HL-60 (cell line): ENCODE results near the gene HDAC7.

Source experiments
- DNase-seq, 2 experiments: peaks; one replicate each; pipeline ENCODE4 v3.0.0-alpha.2; 2010 to 2020; ENCODE audit warnings: low read depth in 1 of 2, low spot score in 1 of 2
- H3K27ac ChIP-seq: fragments of 250-450 bp; sonication (Bioruptor Pico); replicated peaks from 2 replicates; pipeline ENCODE4 v1.5.1; 2020; ENCODE audit warnings: mild to moderate bottlenecking, moderate library complexity
- H3K27me3 ChIP-seq: fragments of 250-450 bp; sonication (Bioruptor Pico); 2 replicates; pipeline ENCODE4 v1.5.1; 2021; ENCODE audit warnings: mild to moderate bottlenecking, moderate library complexity; ENCODE audit not compliant: insufficient read depth, poor library complexity, severe bottlenecking
- H3K4me3 ChIP-seq: replicated peaks from 2 replicates; pipeline ENCODE4 v1.5.1; 2011; ENCODE audit warnings: mild to moderate bottlenecking, control low read depth, low read length; ENCODE audit not compliant: insufficient read depth
- CTCF ChIP-seq: IDR thresholded peaks from one replicate; pipeline ENCODE4 v1.5.1; 2011; ENCODE audit warnings: low read length, control low read depth, inconsistent platforms; ENCODE audit not compliant: insufficient read depth
- GABPA ChIP-seq: IDR thresholded peaks from 2 replicates; pipeline ENCODE4 v1.6.1; 2012; ENCODE audit warnings: low read depth
- POLR2AphosphoS5 ChIP-seq: IDR thresholded peaks from 2 replicates; pipeline ENCODE4 v1.6.1; 2012; ENCODE audit warnings: low read depth
- REST ChIP-seq: IDR thresholded peaks from 2 replicates; pipeline ENCODE4 v1.6.1; 2012; ENCODE audit warnings: low read depth; ENCODE audit not compliant: insufficient replicate concordance
- SPI1 ChIP-seq: IDR thresholded peaks from 2 replicates; pipeline ENCODE4 v1.6.1; 2012; ENCODE audit warnings: low read depth, mild to moderate bottlenecking, borderline replicate concordance

Gene HDAC7

DNA sequence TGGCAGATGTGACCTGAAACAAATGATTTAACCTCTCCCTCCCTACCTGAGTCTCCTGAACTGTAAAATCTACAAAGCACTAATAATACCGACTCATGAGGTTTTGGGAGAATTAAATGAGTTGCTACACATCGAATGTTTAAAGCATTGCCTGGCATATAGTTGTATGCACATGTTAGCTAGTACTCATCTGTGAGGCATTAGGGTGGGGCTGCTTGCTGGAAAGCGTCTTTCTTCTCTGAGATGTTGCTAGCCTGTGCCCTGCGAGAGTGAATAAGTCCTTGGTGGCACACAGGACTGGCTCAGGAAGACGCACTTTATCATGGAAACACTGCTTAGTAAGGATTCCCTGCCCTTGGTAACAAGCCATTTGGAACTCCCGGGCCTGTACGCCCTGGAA is 67.2 kb downstream of the HDAC7 start:
- DNase-seq, result no peak
- no peak overlapping the region for H3K27ac ChIP-seq
- no peaks in the 10 kb centered on the region for H3K27me3 ChIP-seq
- H3K4me3 ChIP-seq, result no peak overlapping the region
- TF ChIP-seq GABPA (no peak), CTCF (no peak), POLR2AphosphoS5 (no peak), SPI1 (no peak), REST (no peak)

DNA sequence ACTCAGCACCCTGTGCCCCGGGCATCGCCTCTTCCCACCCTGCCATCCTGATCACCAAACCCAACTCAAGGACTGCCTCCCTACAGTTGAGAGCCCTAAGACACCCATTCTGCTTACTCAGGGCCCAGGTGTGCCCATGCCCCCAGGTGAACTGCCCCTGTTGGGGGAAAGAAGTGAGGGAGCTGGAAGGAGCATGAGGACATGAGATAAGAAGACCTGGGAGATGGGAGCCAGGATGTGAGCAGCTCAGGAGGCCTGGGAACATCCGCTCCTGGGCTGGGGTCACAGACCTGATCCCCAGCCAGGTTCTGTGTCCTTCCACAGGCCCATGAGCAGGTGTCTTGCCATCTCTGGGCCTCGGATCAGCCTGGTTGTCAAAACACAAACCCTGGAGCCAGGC is 67.6 kb downstream of the HDAC7 start:
- Histone ChIP-seq H3K4me3 (no peak overlapping the region), H3K27ac (no peak overlapping the region), H3K27me3 (no peaks in the 10 kb centered on the region)
- no peak for TF ChIP-seq REST
- TF ChIP-seq POLR2AphosphoS5, result no peak
- no peak for TF ChIP-seq GABPA
- TF ChIP-seq CTCF, result no peak
- TF ChIP-seq SPI1, result no peak
- DNase-seq, result no peak

DNA sequence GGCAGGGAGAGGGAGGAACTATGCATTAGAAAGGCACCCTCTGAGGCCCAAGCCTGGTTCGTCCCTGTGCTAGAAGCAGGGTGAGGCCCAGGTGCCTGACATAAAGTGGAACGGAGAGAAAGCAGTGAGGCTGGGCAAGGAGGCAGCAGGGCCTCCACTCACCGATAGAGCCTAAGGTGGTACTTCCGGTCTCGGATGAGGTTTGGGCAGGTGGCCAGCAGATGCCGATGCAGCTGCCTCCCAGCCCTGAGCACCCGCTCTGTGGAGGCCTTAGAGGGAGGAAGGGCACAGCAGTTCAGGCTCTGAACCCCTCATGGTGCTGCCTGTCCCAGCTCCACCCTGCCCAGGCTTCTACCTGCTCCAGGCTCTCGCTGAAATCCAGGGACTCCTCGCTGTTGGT is 68.1 kb downstream of the HDAC7 start:
- no peaks in the 10 kb centered on the region for H3K27me3 ChIP-seq
- no peak overlapping the region for H3K4me3 ChIP-seq
- TF ChIP-seq SPI1, result no peak
- DNase-seq, result no peak
- no peak overlapping the region for H3K27ac ChIP-seq

DNA sequence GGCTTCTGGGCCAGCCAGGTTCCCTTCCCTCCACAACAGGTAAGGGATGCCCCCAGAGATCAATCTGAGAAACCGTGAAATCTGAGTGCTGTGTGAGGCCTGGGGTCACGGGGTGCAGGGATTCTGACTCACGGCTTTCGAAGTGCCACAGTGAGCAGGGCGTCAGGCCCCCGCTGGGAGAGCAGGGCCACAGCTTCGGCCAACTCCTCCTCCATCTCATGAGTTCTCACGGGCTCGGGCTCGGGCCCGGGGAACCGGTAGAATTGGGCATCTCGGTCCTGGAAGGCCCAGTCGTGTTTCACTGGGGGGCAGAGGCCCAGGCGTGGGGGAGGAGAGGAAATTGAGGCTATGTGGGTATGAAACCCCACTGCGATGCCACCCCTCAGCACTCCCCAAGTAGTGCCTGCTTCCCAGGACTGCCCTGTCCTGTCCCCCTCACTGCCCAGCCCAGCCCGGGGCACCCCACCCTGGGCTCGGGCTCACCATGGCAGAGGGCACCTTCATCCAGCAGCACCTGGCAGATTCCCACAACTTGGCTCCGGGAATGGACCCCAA is 68.7 kb downstream of the HDAC7 start:
- no peak for TF ChIP-seq POLR2AphosphoS5
- TF ChIP-seq CTCF, result no peak
- no peak for TF ChIP-seq REST
- no peak for TF ChIP-seq GABPA
- TF ChIP-seq SPI1, result no peak
- Histone ChIP-seq H3K27ac (no peak overlapping the region), H3K4me3 (no peak overlapping the region), H3K27me3 (no peaks in the 10 kb centered on the region)
- no peak for DNase-seq
